Stimulated activated CD8-positive, alpha-beta memory T cell treated with anti-CD3 and anti-CD28 coated beads, Interleukin-2, amount 100 ng/mL, for 48 hours (primary cell): ENCODE measurements around the gene CRAT.

Source experiments
- DNase-seq, 2 donors: peaks; one replicate each; pipeline ENCODE4 v3.0.0-alpha.2; 2020; ENCODE audit warnings: low read depth in 2 of 2

CRAT gene

DNA sequence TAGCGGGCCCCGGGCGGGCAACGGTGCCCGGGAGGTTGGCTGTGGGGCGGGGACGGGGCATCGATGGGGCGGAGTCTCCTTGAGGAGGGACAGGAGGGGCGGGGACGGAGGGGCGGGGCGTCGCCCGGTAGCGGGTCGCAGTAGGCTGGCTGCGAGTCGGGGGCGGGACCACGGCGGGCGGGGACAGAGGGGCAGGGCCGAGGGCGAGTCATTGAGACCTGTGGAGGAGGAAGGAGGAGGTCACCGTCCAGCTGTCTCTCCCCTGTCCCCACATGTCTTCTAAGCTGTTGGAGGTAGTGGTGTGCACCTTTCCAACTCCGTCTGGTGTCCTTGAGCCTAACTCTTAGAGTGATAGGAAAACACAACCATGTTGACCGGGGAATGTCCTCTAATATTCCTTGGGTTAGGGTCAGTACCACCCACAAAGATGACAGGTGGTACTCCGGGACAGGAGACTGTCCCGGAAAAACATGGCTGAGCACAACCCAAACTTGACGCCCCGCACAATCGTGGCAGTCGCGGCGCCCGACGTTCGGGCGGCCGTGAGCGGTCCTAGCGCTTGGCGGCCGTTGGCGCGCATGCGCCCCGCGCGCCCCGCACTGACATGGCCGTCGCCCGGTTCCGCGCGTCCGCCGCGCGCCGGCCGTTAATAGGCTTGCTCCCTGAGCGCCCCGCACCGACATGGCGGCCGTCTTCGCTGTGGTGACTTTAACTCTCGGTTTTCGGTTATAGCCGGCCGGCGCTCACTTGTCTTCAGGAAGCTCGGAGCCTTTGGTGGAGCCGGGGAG, at the start of gene CRAT, which contains the start of gene PTPA:
Gene CRAT (minus strand): TSS at position 54 of the 788 bp plus-strand sequence. CDS start 284 bp downstream, outside the sequence.
Gene PTPA (plus strand): TSS at position 676 of the 788 bp plus-strand sequence. CDS start 186 bp downstream, outside the sequence.
- peak; percentile 97 to 99 for DNase-seq

DNA sequence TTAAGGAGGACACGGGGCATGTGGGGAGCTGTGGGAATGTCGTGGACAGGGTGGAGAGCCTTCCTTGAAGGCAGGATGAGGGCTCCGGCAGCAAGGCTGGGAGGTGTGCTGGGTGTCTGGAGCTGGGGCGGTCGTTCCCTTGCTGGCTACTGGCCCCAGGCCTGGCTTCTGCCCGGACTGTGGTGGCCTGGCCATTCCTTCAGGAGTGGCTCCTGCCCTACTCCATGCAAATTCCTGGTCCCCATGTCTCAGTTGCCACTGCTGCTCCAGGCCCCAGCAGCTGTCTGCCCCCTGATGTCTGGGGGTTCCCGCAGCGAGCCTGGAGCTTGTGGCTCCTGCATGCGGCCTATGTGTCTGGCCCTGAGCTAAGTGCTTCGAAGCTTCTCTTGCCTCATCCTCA, 45.6 kb upstream of the CRAT start:
- no peak for DNase-seq

DNA sequence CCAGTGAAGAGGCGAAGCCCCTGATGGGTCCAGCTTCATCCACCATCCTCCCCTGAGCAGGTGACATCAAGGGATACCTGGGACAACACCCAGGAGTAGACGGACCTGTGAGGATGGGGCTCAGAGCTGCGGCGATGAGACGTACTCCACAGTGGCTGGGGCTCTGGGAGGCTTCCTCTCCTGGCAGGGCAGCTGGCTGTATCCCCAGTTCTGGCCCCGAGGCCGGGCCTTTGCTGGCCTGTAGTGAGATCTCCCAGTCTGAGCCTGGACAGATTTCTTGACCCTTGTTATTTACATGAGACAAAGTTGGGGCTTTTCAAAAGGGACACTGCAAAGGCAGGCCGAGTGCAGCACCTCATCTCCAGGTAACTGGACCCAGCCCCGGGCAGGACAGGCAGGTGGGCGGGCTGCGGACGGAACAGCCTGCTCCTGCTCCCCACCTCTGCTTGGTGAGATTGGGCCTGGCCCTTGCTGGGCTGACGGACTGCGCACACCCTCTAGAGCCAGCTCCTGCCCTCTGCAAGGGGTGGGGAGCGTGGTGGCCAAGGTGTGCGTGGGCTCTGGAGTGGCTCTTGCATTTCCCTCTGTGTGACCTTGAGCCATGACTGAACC, 44.4 kb upstream of the CRAT start:
- no peak for DNase-seq

DNA sequence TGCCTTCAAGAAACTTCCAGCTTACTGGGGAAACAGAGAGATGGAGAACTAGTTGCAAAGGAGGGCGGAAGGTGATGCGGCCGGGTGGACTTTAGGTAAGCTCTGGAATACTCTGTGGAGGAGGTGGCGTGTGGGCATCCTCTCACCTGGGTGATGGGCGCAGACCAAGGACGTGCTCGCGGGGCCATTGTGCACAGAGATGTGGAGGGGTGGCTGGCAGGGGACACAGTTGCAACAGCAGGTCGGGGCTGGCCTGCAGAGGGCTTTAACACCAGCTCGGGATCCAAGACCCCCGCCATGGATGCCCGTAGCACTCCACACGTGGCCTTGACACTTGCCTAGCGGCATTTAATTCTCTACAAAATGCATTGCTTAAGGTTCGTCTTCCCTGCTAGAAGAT, 40.9 kb upstream of the CRAT start:
- DNase-seq: no peak

DNA sequence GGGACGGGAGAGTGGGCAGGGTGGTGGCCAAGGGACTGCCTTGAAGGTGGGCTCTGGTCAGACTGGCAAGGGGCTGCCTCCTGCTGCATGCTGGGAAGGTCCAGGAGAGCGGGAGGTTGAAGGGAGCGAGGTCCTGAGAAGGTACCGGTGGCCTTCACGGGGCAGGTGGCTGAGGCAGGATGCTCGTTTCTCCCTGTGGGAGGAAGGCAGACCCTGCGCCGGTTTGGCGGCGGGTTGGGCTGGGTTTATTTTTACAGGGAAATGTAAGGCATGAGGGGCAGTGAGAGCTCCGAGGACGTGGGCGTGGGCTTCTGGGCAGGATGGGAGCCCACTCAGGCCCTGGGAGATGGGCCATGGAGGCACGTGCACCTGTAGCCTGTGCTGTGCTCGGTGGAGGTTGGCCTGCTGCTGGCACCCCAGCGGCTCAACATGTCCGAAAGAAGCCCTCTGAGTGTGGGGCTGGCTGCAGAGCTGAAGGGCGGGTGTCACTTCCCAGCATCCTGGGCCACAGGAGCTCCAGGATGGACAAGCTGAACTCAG, 40.1 kb upstream of the CRAT start:
- DNase-seq: no peak

DNA sequence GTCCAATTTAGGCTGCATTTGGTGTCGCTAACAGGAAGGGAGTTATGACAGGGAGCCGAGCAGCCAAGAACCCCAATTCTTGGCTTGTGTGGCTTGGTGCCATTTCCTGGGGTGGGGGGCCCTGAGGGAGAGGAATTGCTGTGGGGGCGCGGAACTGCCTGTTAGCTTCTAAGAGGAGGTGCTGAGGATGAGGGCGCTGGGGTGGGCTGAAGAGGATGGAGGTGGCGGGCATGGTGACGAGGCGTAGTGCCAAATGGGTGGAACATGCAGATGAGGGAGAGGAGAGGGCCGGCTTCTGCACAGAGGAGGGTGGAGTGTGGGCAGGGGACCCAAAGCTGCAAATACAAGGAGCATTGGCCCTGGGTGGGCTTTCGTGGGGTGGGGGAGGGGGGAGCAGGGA, 39.5 kb upstream of the CRAT start:
- DNase-seq: no peak

DNA sequence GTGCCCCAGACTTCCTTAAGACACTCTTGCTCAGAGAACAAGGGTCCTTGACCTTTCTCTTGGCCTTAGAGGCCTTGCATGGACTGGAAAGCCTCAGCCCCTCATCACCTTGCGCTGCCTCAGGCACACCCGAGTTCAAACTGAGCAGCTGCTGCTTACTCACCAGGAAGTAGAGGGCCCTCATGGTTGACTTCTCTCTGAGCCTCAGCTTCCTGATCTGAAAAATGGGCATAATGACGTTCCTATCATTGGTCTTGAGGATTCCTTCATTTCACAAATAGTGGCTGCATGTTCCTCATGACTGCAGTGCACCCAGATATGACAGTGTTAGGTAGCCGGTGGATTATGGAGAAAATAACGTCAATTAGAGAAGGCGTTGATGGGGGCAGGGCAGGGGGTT, 38.8 kb upstream of the CRAT start:
- DNase-seq: no peak

DNA sequence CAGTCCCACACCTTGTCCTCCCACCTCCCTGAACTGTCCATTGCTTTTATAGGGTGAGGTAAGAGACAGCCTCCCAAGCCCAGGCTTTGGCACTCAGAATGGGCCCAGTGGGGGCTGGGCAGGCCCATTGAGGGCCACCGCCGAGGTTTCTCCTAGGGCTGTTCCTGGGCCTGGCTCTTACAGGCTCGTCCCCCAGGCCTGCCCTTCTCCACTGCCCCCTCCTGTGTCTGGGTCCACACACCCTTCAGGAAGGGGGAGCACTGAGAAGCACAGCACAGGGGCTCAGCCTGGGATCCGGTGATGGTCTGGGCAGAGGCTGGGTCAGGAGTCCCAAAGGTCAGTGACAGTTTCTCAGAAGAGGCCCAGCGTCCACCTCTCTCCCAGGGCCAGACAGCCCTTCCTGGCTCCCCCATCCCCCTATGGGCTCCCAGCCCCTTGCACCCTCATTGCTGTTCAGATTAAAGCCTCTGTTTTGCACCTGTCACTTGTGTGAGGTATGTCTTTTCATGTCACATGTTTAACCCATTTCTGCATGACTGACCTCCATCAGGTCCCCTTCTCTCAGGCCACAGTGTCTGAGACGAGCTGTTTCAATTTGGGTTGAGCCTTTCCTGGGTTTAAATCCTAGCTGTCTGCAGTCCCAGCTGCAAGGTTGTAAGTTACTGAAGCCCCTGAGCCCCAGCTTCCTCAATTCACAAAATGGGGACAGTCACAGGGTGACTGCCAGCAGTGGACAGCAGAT, 38.0 kb upstream of the CRAT start:
- DNase-seq: no peak

DNA sequence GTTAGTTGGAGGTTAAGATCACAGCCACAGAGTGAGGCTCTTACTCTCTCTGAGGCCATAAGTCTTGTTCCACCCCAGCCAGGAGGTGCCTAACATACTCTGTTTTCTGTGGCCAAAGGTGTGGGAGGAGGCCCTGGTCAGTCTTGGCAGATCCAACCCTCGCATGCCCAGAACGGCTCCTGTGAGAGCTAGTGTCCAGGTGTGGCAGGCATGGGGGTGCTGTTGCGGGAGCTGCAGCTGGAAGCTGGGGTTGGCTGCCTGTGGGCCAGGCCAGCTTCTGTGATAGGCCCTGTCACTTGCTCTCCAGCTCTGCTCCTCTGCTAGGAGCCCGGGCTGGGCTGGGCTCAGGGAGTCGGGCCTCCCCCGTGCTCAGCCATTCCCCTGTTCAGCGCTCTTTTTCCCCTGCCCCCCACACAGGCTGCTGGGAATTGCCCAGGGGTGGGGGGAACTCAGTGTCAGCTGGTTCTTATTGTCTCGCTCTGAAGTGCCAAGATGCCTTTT, 35.9 kb upstream of the CRAT start:
- no peak for DNase-seq

DNA sequence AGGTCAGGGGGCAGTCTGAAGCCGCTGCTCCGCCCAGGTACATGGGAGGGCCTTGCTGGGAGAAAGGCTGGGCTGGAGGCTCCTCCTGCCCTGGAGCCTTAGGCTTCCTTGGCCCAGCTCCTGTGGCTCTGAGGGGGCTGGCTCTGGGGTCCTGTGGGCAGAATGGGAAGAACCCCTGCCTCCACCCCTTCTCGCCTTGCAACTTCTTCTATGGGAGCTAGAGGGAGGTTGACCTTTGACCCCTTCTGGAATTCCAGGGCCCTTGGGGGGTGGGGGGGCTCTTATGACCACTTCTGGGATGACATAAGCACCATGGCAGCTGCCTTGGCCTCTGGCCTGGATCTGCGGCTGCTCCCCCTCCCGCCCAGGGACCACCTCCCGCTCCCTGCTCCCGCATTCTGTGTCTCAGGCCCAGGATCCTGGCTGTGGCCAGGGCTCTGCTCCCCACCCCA, 35.3 kb upstream of the CRAT start:
- DNase-seq: no peak

DNA sequence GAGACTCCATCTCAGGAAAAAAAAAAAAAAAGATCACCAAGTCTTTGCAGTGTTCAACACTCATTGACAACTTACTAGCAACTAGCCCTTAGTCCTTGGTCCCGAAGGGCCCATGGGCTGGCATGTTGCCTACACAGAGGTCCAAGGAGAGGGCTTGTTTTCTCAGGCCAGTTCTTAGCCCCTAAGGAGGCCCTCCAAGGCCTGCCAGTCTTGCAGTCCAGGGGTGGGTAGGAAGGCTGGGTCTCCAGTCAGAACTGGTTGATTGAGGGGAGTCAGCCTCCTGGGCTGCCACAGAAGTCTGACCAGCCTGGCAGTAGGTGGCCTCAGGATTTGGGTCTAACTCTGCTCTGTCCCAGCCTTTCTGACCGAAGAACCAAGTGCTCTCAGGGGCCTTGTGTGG, 34.7 kb upstream of the CRAT start:
- DNase-seq: no peak

DNA sequence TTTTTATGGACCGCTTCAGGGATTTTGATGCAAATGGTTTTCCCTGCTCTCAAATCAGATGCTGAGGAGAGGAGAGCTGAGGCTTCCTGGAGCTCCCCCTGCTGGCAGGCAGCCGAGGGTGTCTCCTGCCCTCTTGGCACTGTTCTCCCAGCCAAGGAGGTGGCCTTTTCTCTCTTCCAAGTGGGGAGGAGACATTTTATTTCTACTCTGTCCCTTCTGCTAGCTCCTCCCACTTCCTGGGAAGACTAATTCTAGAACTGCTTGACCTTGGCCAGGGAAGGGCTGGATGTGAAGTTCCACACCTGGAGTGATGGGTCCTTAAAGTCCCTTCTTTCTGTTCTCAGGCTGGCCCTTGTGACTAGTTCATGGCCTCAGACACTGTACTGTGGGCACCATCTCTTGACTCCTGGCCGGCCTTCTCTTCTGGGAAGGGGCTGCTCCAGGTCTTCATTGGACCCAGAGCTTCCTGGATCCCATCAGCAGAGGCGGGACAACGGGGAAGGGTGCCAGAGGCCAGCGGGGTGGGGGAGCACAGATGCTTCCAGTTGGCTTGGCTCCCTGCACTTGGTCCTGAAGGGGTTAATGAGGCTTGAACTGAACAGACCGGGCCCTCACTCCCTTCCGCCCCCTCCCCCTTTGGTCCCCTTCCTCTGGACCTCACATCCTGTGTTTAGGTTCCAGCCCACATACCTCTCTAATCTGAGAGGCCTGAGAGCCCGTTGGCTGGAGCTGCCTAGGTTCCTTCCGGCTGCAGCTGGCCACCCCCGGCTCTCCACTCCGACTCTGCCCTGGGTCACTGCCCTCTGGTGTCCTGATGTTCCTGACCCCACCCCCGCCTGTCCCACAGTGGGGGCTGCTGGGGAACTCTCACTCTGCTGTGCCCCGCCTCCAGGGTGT, 32.7 kb upstream of the CRAT start:
- DNase-seq: peak; percentile 58 to 72

DNA sequence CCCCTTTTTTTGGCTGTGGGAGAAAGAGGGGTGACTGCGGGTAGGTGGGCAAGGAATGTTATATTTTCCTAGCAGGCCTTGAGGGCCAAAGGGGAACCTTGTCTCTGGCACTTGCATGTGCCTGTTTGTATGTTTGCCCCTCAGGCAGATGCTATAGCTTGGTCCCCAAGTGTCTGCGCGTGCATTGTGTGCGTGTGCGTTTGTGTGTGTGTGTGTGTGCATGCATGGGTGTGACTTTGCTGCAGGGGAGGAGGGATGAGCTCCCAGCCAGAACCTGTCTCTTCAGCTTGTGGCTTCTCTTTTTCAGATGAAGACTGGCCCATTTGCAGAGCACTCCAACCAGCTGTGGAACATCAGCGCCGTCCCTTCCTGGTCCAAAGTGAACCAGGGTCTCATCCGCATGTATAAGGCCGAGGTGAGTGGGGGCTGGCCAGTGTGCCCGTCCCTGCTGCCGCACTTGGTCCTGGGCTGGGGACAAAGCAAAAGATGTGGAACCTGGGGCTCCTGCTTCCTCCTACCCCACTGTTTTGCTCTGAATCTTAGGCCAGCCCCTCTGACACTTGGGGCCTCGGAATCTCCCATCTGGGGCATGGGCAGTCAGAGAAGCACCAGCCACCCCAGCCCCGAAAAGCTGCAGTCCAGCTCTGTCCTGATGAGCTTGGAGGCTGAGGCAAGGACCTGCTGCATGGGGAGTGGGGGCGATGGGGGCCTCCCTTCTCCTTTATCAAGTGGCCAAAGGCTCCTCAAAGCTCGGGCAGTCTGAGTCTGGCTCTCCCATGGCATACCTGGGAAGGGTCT, 31.7 kb upstream of the CRAT start:
- no peak for DNase-seq

DNA sequence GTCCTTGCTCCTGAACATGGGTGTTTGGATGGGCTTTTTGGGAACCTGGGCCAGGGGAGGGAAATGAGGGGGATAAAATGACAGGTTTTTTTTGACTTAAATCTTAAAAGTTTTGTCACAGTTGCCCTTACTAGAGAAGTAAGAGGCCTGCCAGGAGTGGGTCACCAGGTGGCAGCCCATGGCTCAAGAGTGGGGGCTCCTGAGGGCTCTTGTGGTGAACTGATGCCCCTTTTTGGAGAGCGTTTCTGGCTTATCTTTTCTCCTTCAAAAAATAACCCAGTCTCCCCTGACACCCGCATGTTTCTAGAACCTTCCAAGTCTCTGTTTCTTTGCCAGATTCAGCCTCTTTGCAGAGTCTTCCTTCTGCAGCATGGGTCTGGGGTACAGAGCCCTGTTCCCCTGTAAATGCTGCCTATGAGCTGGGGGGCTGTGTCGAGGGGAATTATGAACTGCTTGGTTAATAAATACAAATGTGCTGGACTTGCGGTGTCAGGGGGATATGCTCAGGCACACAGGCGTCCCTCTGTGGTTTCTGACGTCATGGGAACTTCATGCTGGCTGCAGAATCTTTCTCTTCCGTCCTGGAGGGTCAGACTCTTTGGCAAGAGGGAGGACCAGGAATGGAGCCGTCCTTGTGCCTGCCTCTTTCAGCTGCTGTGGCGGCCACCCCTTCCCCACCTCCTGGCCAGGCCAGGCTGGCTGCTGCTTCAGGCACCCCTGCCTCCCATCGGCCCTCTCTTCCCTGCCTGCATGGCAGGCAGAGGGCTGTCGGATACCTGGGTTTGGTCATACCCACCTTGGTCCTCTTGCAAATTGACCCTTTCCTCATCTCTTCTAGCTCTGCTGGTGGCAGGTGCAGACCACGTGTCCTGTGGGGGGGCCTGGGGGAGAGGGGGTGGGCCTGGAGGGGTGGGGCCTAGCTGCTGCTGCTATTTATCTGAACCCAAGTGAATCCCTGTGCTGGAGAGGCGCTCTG, 30.8 kb upstream of the CRAT start:
- DNase-seq: no peak

DNA sequence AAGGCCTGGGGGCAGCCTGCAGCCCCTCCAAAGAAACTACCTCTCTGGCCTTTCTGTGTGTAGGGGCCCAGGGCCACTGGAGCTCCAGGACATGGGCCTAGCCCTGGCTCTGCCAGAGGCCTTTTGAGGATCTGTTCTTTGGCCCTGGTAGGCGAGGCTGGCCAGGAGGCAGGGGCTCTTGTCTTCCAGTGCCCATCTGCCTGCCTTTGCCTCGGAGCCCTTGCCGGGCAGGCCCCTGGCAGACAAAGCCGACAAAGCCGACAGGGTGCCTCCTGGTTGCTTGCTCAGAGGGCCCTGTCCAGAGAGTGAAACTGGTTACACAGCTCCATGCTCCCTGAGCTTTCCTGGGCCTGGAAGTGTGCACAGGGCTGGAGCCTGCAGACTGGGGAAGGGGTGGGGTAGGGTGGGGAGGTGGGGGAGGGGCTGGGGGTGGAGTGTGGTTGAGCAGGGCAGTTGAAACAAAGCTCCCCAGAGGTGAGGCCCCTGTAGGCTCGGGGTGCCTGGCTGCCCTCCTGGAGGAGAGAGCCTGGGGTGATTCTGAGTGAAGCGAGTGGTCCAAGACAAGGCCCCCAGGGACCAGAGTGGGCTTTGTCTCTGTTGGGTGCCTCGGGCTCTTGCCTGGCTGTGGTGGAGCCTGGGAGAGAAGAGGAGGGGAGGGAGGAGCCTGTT, 29.9 kb upstream of the CRAT start:
- DNase-seq: no peak

DNA sequence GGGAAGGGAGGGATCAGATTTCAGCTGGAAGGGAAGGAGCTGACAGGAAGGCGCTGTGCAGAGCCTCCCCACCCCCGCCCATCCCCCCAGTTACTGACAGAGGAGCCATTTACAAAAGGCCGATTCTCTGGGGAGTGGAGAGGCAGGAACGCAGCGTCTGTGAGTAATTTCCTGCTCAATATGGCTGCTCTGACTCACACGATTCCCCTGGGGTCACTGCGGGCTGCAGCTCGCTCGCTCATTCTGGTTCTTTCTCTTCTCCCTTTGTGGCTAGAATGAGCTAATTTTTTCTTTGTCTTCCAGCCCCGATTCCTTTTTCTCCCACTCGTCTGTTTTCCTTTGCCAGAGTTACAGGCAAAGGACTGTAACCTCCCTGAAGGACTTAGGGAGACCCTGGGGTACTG, 29.4 kb upstream of the CRAT start:
- DNase-seq: peak; percentile 66 to 70

DNA sequence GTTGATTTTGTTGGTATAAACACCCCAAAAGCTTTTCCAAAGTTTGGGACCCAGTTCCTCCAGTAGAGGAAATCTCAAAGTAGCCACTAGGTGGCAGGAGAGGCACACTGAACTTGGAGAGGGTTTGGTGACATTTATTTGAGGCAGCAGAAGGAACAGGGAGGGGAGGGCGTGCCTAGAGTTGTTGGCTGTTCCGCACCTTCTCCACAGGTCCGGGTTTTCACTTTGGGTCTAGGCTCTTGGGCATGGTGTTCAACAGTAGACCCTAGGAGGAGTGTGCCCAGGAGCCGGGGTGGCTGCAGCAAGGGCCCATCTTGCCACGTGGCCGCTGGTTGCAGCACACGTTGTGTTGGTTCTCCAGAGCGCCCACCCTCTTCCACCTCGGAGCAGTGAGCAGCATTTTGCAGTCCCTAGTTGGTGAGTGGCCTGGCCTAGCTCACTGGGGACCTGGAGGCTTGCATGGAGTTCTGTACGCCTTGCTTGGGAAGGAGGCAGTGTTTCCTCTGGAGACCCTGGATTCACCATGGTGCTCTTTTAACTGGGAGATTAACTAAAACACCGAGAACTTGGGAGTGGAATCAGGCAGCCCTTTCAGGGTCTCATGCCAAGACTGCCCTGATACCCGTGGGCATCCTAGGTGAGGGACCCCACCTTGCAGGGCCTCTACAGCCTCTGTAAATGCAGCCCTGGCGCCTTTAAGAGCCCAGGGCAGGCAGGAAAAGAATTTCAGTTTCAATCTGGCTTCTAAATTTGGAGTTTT, 28.8 kb upstream of the CRAT start:
- DNase-seq: peak in 1 of 2 donors; percentile 54
